Heart left ventricle (tissue), 13 donors: ENCODE results near the gene KNDC1.

Source experiments
- CTCF ChIP-seq, 12 donors: fragments of 200-600 bp; sonication (generic) in 4 of 12; IDR thresholded peaks; one replicate each; pipeline versions ENCODE4 v1.5.0 to v1.8.0; 2018 to 2022; ENCODE audit warnings: antibody characterized with exemption in 12 of 12, mild to moderate bottlenecking in 5 of 12
- POLR2A ChIP-seq, 2 donors: fragments of 450-650 bp; IDR thresholded peaks; one replicate each; pipeline ENCODE4 v1.6.1; 2017; ENCODE audit warnings: antibody characterized with exemption in 2 of 2, mild to moderate bottlenecking in 2 of 2, moderate library complexity in 2 of 2
- donor health status: ischemic (EF 13 %, LVEDD 7.1; RV severe dilation, severe dysfunction).
- donor health status: DM: no; HTN: yes; CAD: no.
- donor health status: DM: no; HTN: no; CAD: no.
- donor health status: ischemic (EF 25% LVEDD 6.9; RV normal size, moderate dysfunction).
- donor health status: ischemic (EF 25% LVEDD 5.7; RV mildly dilated, moderate dysfunction).
- donor health status: ischemic (EF 35%, LVEDD 5.7; RV mildly dilated, moderate dysfunction).
- donor health status: nonischemic (EF 11% LVEDD 7.7; RV severe dilation, severe dysfunction).
- donor health status: DM: yes; HTN: yes; CAD: no.
- donor health status: PGD.
- donor health status: ischemic (EF 29% LVEDD 5.4; RV normal size, mild dysfunction).
- donor health status: nonischemic (EF 23%, LVEDD 6.1; RV moderate dilation, normal function).

- TF ChIP-seq CTCF (IDR thresholded peaks at IDR 0.05) (no peak), POLR2A (IDR thresholded peaks at IDR 0.05) (no peak)
Measured at GRCh38 chr10:133157662-133158436, 2.2 kb upstream of the KNDC1 start.
